Activated T-cell treated with anti-CD3 and anti-CD28 coated beads for 48 hours (primary cell): ENCODE measurements around the gene PRKN.
"Not testable (repeated sequence)": the region's sequence is repeated elsewhere in the genome, so short reads cannot be mapped to it uniquely, and the experiment has no call there.

Experiments
- DNase-seq: peaks from one replicate; pipeline ENCODE4 v3.0.0-alpha.2; 2020; ENCODE audit warnings: low read depth

Gene PRKN

GRCh38 chr6:161838306-161839035, 889.1 kb downstream of the PRKN start:
- DNase-seq, result no peak

- DNase-seq, result no peak
Measured at GRCh38 chr6:161837854-161838253, 889.7 kb downstream of the PRKN start.

GRCh38 chr6:161837449-161837735, 890.2 kb downstream of the PRKN start:
- DNase-seq, result no peak

GRCh38 chr6:161836643-161837448, 890.7 kb downstream of the PRKN start:
- no peak for DNase-seq

GRCh38 chr6:161835500-161836215, 891.9 kb downstream of the PRKN start:
- DNase-seq, result no peak

- DNase-seq, result no peak
Measured at GRCh38 chr6:161834426-161834825, 893.1 kb downstream of the PRKN start.

GRCh38 chr6:161833099-161833860, 894.3 kb downstream of the PRKN start:
- DNase-seq, result no peak

- DNase-seq, result no peak
Measured at GRCh38 chr6:161832622-161833021, 894.9 kb downstream of the PRKN start.

- DNase-seq, result no peak
Measured at GRCh38 chr6:161830866-161831616, 896.5 kb downstream of the PRKN start.

- no peak for DNase-seq
Measured at GRCh38 chr6:161829291-161829729, 898.3 kb downstream of the PRKN start.

- DNase-seq, result no peak
Measured at GRCh38 chr6:161828355-161828754, 899.2 kb downstream of the PRKN start.

GRCh38 chr6:161826512-161826911, 901.1 kb downstream of the PRKN start:
- no peak for DNase-seq

GRCh38 chr6:161822204-161822603, 905.4 kb downstream of the PRKN start:
- DNase-seq, result not testable (repeated sequence)

- DNase-seq, result no peak
Measured at GRCh38 chr6:161817881-161818280, 909.7 kb downstream of the PRKN start.

- DNase-seq, result no peak
Measured at GRCh38 chr6:161815965-161816364, 911.6 kb downstream of the PRKN start.

GRCh38 chr6:161813156-161813555, 914.4 kb downstream of the PRKN start:
- no peak for DNase-seq

GRCh38 chr6:161809971-161810370, 917.6 kb downstream of the PRKN start:
- DNase-seq, result no peak

GRCh38 chr6:161804838-161805237, 922.7 kb downstream of the PRKN start:
- DNase-seq, result no peak

- no peak for DNase-seq
Measured at GRCh38 chr6:161803131-161803530, 924.4 kb downstream of the PRKN start.

GRCh38 chr6:161802231-161802630, 925.3 kb downstream of the PRKN start:
- DNase-seq, result no peak

GRCh38 chr6:161798844-161799394, 928.6 kb downstream of the PRKN start:
- DNase-seq, result no peak
